H1 (cell line): ENCODE measurements around the gene CD1B. TPM values are rescaled to one million over a fixed set of nuclear protein-coding genes. Genes with fewer than 3 reads are reported as not detected.

Experiments
- ATF3 ChIP-seq: IDR thresholded peaks from 2 replicates; pipeline ENCODE4 v1.6.1; 2011; ENCODE audit warnings: low read depth, mild to moderate bottlenecking, low read length; ENCODE audit not compliant: insufficient read depth
- CREB1 ChIP-seq: IDR thresholded peaks from 2 replicates; pipeline ENCODE4 v1.6.1; 2012; ENCODE audit warnings: inconsistent platforms
- EGR1 ChIP-seq: IDR thresholded peaks from 2 replicates; pipeline ENCODE4 v1.6.1; 2011; ENCODE audit warnings: low read depth, low read length, borderline replicate concordance
- SIN3A ChIP-seq, 2 experiments: IDR thresholded peaks in 1 of 2; conservative IDR thresholded peaks in 1 of 2; 2 replicates each; pipeline ENCODE4 v1.6.1; 2011 to 2012; ENCODE audit warnings: low read length in 2 of 2, improper control_type of control experiment in 1 of 2, low read depth in 1 of 2, mild to moderate bottlenecking in 1 of 2
- polyA plus RNA-seq, 7 experiments: library from polyadenylated mRNA; depleted of rRNA in 3 of 7; stranded (reverse) in 5 of 7; unstranded in 2 of 7; fragments of >200 nt in 5 of 7; fragments of 200-250 nt in 2 of 7; gene quantifications; 1 replicate in 5 of 7; 2 replicates in 1 of 7; 4 replicates in 1 of 7; pipeline versions ENCODE4 v1.2.1 to v1.2.3, GENCODE V29; 2011 to 2013; ENCODE audit warnings: missing spikeins in 2 of 7, mixed read lengths in 2 of 7
- total RNA-seq: library from RNA; stranded (reverse); fragmentation: NEBNext Ultra II Directional; extraction: Animal tissue kit (Norgen Biotek cat#: 25700); gene quantifications from 2 replicates; pipeline ENCODE4 v1.2.1, GENCODE V29; 2021

Gene CD1B
- total and polyA plus RNA-seq, 2 of the 8 experiments (the other 6 are each of a cell fraction or from before 2014, with no cell fraction given) = not detected

- TF ChIP-seq ATF3 (no peak), EGR1 (no peak), CREB1 (no peak), SIN3A (conservative IDR thresholded peaks at IDR 0.05 in 1 of 2, IDR thresholded peaks at IDR 0.05 in 1 of 2; ENCODE audit: low read depth in 1 of 2, low read length in 2 of 2) (no peak)
These were observed 6.9 kb downstream of the CD1B start (continued) for GRCh38 chr1:158324395-158324794.
